Activated gamma-delta T cell treated with anti-CD3 and anti-CD28 coated beads, Interleukin-2, amount 50 U/mL, for 16 hours (primary cell): ENCODE results near the gene CCDC88C.

Experiments
- DNase-seq: peaks from one replicate; pipeline ENCODE4 v3.0.0-alpha.2; 2020; ENCODE audit warnings: low read depth

The CCDC88C gene

DNA sequence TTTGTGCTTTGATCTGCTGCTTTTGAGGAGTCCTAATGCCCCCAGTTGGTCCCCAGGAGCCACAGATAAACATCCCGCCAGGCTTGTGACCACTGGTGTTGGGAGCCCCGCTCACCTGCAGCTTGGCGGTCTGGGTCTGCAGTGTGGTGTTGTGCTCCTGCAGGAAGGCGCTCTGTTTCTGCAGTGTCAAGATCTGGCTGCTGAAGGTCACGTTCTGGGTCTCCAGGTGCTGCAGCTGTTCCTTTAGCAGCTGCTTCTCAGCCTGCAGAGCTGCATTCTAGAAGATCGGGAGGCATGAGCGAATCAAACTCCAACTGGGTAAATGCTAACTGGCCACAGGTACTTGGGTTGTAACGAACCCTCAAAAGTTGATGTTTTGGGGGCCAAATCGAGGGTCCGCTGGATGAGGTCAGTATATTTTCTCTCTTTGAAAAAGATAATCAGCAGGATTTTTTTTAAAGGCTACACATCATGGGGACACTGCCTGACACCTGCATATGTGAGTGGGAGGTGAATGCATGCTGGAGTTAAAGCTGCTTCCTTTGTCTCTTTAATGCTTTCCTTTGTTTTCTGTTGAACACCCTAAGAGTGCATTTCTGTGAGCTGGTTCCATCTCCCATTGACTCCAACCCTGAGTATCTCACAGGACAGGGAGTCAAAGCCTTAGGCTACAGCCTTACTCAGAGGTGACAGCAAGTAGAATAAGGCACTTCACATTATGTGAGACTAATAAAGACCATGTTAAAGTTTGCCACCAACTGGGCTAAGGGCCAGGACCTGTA lies 111.8 kb downstream of the CCDC88C start:
- DNase-seq: no peak

DNA sequence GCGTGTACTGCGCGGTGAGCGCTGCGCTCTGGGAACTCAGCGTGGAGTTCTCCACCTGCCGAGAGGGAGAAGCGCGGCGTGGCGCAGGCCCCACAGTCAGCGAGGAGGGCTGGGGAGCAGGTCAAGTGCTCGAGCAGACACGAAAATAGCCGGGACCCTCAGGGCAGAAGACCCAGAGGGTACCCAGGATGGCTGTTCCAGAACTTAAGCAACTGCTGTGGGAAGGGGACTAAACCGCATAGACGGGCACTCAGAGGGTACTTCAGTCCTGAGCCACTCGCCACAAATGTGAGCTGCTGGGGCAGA lies 113.7 kb downstream of the CCDC88C start:
- no peak for DNase-seq

DNA sequence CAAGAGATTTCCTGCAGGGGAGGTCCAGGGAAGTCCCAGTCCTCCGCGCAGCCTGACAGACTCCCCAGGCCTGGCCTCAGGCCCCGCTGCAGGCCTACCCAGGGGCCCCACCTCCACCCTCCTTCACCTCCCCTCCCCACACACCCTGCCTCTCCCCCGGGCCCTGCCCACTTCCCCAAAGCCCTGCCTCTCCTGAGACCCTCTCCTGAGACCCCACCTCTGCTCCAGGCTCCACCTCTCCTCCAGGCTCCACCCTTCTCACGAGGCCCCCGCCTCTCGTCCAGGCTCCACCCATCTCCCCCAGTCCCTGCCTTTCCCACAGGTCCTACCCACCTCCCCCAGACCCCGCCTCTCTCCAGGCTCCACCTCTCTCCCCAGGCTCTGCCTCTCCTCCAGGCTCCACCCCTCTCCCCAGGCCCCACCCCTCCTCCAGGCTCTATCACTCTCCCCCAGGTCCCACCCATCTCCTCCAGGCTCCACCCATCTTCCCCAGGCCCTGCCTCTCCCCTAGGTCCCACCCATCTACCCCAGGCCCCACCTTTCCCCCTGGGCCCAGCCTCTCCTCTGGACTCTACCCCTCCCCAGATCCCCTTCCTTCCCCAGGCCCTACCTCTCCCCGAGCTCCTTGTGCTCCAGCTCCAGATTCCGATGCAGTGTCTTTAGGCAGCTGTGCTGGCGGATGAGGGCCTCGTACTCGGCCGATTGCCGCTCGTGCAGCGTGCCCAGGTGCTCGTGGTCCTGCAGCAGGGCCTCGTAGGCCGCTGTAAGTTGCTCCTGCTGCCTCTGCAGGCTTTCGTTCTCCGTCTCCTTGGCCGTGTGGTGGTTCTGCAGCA lies 114.3 kb downstream of the CCDC88C start:
- no peak for DNase-seq

DNA sequence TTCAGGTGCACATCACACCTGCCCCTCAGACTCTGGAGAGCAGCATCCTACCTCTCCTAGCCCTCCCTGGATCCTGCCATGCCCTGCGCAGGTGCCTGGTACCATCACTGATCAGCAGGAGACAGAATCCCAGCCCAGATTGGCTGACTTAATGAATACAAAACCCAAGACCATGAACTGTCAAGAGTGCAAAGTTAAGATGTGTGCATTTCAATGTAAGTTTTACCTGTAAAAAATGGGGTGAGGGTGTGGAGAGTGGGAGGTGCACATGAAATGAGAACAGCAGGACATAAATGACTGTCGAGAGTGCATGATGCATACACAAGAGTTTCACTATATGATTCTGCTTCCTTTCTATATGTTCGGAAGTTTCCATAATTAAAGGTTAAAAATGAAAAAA lies 115.2 kb downstream of the CCDC88C start:
- no peak for DNase-seq

DNA sequence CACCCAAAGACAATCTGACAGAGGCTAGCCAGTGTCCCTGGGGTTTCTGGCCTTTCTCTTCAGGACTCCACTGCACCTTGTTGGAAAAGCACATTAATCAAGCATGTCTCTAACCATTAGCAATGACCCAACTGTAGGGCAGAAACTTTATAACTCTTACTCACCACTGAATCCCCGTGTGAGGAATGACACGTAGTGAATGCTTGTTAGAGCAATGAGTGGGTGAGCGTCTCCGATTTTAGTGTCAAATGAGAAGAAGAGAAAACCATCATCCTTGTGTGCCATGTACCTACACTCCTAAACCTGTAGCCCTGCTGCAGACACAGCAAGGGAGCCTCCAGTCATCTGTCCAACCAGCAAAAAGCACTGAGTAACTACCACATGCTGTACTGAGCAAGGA lies 116.7 kb downstream of the CCDC88C start:
- DNase-seq: no peak

DNA sequence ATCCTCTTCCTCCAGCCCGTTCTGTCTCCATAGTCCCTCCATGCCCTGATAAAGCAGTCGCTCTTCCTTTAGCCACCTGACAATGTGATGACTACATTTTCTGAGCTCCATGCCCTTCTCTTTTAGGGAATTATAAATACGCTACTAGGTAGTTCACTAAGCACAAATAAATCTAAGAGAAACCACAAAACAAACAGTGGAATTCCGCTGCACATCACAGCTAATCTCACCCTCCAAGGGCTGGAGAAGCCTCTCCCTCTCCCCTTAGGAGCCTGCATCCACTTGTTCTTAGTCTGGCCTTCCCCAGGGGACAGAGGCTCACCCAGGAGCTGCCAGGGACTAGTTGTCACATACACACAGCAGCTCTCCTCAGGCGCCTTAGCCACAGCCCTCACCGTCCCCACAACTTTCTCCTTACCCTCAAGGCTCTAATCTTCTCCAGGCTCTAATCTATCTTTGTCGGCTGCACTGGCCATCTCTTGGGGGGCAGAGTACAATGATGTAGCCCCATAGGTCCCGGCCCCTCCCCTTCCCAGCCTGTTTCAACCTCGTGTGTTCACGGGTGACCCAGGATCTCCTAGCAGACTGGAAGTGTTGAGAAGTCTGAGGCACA lies 117.2 kb downstream of the CCDC88C start:
- no peak for DNase-seq

DNA sequence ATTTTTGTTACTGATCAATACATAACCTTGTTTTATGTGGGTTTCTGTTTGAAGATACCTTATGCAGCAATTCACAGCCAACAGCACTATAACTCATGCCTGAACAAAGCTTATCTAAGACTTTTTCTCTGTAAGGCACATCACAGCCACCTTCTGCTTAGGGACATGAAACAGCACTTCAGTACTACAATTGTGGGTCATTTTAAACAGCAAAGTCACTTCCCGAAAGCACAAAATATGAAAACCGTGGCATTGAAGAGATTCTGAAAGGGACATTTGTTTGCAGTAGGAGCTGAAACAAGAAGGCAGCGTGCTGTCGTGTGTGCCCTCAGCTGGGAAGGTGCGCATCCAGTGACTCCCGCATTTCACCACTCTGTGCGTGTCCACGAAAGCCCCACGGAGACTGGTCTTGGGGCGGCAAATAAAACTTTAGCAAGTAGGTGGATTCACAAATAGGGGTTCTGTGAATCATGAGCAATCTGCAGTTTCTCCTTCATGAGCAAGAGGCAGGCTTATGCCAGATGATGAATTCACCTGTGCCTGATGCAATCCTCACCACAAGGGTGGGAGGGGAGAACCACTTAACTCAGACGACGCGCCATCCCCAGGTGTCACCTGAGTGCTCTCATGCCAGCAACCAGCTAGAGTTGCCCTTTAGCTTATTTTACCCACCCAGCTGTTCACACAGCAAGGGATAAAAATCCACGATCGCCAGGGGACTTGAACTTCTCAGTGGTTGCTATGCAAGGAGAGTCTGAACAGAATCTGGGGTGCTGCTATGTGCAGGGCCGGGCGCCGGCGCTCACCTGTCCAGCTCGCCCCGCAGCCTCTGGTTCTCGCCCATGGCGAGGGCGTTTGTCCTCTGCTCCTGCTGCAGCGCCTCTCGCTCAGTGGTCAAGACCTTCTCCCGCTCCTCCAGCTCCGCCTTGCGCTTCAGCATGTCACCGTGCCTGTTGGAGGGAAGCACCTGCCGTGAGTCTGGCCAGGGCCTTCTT lies 118.2 kb downstream of the CCDC88C start:
- DNase-seq: no peak

DNA sequence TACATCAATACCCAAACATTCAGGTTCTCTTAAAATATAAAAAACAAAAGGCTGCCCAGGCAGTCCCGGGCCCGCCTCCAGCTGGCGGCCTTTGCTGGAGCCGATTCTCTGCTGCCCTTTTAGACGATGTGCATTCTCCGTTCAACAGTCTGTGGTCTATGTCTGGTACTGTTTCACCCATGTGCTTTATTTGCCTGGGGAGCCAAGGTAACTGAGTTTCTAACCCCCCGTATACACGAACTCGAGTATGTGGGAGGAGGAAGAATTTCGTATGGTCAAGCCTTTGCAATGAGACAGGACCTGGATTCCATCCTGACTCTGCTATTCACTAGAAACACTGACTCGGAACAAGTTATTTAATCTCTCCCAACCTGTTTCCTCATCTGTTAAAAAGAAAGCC lies 119.0 kb downstream of the CCDC88C start:
- no peak for DNase-seq

DNA sequence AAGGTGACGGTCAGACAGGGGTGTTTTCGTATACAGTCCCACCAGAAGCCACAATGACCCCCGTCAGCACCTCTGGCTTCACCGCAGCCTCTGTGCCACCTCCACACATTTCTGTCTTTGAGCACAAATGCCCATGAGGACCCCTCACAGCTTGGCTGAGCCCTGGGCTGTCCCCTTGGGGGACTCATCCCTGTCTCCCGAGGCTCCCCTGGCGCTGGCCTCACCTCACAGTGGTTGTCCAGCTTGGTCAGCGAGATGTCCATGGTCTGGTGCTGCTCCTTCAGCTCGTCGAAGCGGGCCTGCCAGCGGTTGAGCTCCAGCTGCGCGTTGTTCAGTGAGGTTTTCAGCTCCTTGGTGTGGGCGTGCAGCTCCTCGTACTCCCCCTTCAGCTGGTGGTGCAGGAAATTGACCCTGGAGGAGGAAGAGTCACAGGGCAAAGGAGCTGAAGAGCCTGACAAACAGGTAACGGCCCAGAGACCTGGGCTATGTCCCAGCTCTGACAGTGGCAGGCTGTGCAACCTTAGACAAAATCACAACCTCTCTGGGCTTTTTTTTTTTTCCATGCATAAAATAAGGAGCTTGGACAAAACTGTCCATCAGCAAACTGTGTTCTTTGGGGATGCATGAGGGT lies 120.4 kb downstream of the CCDC88C start:
- DNase-seq: no peak

DNA sequence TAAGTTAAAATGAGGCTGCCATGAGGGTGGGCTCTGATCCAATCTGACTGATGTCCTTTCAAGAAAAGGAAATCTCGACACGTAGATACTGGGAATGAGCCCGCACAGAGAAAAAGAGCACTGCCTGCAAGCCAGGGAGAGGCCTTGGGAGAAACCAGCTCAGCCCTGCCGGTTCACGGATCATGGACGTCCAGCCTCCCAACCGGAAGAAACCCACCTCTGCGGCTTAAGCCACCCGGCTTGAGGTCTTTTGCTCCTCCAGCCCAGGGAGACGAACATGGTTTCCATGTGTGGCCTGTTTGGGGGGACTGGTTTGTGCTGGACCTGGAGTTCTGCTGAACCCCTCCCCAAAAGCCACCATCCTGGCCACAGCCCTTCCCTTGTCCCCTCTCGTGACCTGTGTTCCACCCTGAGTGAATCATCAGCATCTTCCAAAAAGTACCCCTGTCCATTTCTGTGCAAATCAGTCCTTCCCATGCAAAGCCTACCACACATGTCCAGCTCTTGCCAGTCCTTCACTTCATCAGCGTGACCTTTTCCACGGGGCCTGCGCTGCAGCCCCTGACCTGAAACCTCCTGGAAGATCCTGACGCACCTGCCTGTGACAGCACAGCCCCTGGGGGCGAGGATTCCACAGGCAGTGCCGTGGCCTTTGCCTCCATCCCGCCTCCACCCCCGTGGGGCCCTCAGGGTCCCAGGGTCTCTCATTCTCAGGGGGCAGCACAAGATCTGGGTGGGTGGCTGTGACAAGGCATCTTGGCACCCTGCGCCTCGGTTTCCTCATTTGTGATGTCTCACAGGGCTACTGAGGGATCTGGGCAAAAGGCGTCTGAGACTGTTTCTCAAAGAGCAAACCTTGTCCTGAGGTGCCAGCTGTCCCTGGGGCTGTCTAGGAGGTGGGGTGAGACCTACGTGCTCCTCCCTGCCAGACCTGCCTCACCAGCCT lies 121.5 kb downstream of the CCDC88C start:
- DNase-seq: no peak

DNA sequence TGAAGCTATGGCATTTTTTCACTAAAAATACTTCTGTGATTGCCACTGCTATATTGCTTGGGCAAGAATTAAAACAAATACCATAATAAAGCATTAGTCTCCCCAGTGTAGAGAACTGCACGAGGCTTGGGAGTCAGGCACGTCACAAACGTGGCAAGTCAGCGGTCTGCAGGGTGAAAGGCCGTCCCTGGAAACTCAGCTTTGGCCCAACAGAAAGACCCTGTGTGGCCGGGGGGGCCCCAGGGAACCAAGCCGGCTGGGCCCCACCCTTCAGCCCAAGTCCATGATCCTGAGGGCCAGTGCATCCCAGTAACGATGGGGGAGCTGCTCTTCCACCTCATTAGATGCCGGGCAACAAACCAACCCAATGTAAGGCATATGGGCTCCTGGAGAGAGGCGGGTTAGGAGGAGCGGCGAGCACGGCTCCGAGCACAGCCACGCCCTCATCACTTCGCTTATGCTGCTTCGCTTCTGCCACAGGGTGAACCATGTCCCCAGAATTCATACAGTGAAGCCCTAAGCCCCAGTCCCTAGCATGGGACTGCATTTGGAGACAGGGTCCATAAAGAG lies 122.3 kb downstream of the CCDC88C start:
- no peak for DNase-seq

DNA sequence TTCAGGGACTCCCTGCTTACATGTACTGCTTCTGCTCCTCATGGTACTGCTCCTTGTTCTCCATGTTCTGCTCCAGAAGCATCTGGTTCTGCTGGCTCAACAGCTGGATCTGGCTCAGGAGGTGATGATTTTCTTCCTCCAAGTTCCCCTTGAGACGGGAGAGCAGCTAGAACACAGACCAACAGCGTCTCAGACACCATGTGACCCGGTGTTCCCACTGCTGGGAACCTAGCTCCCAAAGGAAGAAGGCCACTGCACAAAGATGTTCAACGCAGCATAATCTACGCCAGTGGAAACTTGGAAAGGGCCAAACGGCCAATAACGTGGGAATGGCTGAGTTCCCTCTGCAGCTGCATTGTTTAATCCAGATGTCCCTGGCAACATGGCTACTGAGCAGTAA lies 123.5 kb downstream of the CCDC88C start:
- DNase-seq: no peak

DNA sequence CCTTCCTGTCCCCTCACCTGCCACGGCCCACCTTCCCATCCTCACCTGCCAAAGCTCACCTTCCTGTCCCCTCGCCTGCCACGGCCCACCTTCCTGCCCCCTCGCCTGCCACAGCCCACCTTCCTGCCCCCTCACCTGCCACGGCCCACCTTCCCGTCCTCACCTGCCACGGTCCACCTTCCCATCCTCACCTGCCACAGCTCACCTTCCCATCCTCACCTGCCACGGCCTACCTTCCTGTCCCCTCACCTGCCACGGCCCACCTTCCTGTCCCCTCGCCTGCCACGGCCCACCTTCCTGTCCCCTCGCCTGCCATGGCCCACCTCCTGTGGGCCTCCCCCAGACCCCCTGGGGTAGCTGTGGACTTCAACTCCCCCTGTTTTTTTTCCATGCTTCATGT lies 124.3 kb downstream of the CCDC88C start:
- DNase-seq: no peak

DNA sequence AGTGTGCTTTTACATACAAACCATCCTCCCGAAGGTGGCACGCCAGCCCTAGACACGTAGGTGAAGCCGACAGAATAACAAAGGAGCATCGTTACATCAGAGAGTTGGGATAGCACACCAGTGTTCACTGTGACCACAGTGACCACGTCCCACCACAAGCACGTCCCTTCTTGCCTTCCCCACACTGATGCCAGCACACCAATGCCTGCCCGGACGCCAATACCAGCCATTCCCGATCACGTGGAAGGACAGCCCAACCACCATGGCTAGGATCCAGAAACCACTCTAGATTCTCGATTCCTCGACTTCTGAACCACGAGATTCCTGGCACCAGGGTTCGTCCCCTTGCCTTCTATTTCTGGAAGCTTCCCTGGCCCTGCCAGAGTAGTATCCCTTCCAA lies 125.1 kb downstream of the CCDC88C start:
- DNase-seq: no peak

DNA sequence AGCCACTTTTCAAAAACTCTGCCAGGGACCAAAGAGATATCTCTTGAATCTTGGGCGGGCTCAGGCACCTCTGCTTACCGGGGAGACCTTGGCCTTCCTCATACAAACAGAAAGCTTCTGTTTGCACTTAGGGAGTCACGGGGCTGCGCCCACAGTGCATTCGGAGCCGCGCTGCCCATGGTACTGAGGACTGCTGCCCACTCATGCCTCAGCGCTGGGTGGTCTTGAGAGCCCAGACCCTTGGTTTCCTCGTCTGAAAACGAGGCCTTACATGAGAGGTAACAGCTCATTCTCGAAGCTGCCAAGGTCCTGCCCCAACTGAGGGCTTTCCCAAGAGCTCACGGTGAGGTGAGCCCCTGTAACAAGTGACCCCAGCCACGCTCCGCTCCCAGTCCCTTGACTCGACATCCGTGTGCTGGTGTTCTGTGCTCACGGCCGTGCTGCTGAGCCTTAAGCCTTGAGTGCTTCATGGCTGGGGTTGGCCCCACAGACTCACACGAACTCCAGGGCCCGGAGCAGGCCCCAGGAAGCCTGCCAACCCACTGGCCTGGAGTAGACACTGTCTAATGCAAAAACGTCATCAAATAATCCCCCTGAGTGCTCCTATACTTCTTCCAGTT lies 125.7 kb downstream of the CCDC88C start:
- DNase-seq: no peak

DNA sequence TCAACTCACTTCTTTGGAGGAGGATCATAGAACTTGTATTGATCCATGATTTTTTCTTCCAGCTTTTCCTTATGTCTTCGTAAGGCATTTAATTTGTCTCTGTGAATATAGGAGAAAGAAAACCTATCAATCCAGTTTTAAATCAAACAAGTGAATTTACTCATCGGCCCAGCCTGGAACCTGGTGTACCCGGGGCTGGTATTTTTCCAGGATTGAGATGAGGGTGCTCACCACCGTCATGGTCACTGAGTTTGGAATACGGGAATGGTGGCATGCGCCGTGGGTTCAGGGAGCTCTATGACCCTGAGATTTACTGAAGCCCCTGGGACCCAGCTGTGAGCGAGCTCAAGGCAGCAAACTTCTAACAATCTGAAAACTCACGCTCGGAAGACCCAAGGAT lies 126.6 kb downstream of the CCDC88C start:
- no peak for DNase-seq

DNA sequence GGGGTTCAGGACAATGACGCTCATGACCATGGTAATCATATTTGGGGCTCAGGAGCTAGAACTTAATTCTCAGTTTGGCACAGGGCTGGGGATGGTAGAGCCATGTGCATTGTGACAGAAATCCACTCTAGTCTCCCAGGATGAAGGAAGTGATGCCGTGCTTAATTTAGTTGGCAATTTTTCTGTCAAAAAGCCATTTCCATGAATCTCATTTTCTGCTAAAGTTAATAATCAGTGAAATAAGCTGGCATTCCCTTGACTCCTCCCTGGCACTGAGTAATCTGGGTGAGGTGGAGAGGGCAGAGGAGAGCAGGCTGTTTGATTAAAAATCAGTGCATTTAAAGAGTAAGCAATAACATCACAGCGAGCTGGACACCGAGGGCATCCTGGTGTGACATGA lies 128.2 kb downstream of the CCDC88C start:
- DNase-seq: no peak

DNA sequence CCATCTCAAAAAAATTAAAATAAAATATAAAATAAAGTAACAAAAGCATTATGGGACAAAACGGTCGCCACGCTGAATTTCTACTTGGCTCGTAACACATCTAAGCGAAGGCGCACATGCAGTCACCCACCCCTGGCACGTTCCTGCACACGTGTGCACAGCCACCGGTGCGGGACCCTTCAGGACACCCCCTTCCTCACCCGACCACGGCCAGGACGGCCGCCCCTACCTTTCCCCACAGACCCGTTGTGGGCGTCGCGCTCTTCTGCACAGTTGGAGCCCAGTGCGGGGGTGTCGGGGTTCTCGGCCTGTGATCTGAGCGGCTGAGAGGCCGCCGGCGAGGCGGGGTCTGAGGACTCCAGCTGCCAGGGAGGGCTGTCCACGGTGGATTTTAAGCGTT lies 128.7 kb downstream of the CCDC88C start:
- no peak for DNase-seq

DNA sequence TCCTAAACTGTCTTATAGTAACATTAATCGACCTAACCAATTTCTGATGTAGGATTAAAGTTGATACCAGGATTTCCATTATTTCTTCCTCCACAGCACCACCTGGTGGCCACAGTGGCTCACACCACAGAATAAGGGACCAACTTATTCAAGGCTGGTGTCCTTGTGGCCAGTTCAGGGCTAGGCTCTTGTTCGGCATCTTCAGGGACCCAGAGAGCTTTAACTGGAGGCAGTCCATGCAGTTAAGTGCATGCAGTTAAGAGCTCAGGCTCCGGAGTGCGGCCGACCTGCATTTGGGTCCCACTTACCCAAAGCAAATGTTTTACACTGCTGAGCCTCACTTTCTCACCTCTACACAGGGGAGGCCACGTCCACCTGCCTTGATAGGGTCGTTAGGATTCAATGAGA lies 131.1 kb downstream of the CCDC88C start:
- peak; percentile 73 for DNase-seq
